ENCODE measurements around the gene UBR1.

- TF ChIP-seq, protein P1, sequence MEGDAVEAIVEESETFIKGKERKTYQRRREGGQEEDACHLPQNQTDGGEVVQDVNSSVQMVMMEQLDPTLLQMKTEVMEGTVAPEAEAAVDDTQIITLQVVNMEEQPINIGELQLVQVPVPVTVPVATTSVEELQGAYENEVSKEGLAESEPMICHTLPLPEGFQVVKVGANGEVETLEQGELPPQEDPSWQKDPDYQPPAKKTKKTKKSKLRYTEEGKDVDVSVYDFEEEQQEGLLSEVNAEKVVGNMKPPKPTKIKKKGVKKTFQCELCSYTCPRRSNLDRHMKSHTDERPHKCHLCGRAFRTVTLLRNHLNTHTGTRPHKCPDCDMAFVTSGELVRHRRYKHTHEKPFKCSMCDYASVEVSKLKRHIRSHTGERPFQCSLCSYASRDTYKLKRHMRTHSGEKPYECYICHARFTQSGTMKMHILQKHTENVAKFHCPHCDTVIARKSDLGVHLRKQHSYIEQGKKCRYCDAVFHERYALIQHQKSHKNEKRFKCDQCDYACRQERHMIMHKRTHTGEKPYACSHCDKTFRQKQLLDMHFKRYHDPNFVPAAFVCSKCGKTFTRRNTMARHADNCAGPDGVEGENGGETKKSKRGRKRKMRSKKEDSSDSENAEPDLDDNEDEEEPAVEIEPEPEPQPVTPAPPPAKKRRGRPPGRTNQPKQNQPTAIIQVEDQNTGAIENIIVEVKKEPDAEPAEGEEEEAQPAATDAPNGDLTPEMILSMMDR (conservative IDR thresholded peaks at IDR 0.05 in 1 of 2, IDR thresholded peaks at IDR 0.05 in 1 of 2; ENCODE audit: low read depth in 1 of 2, low read length in 2 of 2): no peak
- no peak for TF ChIP-seq EZH2 (IDR thresholded peaks at IDR 0.05; ENCODE audit: low read length, missing control alignments)
Observed at GRCh38 chr15:42914728-42915497, 190.9 kb downstream of the UBR1 start.
